GM18498 (cell line): Measurements from ENCODE around the gene THBS1.

Experiments used
- ATAC-seq: cut with Tn5 transposase; IDR thresholded peaks from one replicate; pipeline ENCODE4 v1.9.1; 2021; ENCODE audit warnings: mild to moderate bottlenecking, moderate library complexity; ENCODE audit not compliant: unreplicated experiment

THBS1 gene

DNA sequence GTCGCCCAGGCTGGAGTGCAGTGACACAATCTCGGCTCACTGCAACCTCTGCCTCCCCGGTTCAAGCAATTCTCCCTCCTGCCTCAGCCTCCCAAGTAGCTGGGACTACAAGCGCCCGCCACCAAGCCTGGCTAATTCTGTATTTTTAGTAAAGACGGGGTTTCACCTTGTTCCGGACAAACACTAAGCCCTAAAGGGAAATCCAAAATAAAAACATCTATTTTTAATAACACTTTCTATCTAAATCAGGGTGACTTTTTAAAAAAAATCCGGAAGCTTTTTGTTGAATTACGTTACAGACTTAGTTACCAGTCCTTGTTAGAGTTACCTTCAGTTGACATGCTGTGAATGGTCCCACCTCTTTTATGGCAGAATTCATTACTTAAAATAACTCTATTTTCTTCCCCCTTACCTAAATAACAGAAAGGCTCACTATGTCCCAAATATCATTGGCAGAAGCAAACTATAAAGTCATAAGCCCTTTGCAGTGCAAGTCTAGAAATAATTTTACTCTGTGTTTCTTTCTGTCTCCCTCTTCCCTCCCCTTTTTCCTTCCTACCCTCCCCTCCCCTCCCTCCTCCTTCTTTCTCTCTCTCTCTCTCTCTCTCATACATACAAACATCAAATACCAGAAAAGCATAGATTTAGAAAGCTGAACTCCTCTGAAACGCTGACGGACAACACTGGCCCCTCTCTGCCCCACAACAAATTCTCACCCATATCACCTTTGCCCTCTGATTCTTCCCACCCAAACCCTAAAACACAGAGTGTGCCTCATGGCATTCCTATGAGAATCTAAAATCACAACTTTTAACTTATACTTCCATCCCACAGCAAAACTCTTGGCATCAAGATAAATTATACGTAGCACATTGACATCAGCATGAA is 18.3 kb downstream of the THBS1 start:
- ATAC-seq, result no peak

DNA sequence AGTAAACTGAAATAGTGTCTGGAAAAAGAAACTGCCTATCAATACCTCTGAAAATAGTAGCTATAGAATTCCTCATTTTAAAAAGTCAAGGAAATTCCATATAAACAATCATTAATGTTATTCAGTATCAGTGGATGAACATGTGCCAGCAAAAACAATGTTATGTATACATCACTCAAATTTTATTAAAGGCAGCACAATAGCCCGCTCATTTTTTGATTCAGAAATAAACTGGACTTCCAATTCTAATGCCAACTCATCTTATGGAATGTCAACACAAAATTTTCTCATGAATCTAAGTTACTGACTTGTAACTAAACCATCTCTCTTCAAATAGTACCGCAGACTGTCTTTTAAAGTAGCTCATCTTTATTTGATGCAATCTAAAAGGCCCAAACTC is 19.0 kb downstream of the THBS1 start:
- no peak for ATAC-seq

DNA sequence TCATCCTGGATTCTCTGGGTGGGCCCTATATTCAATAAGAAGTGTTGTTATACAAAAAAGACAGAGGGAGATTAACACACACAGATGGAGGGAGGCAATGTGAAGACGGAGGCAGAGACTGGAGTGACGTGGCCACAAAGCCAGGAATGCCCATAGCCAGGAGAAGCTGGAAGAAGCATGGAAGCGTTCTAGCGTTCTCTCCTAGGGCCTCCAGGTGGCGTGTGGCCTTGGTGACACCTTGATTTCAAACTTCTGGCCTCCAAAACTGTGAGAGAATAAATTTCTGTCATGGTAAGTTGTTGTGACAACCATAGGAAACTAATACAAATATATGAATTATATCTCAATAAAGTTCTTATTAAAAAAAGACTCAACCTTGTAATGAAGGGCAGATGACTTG is 21.3 kb downstream of the THBS1 start:
- no peak for ATAC-seq

GRCh38 chr15:39605146-39605545 is 24.3 kb downstream of the THBS1 start:
- no peak for ATAC-seq

GRCh38 chr15:39608185-39609139 is 27.6 kb downstream of the THBS1 start:
- no peak for ATAC-seq

DNA sequence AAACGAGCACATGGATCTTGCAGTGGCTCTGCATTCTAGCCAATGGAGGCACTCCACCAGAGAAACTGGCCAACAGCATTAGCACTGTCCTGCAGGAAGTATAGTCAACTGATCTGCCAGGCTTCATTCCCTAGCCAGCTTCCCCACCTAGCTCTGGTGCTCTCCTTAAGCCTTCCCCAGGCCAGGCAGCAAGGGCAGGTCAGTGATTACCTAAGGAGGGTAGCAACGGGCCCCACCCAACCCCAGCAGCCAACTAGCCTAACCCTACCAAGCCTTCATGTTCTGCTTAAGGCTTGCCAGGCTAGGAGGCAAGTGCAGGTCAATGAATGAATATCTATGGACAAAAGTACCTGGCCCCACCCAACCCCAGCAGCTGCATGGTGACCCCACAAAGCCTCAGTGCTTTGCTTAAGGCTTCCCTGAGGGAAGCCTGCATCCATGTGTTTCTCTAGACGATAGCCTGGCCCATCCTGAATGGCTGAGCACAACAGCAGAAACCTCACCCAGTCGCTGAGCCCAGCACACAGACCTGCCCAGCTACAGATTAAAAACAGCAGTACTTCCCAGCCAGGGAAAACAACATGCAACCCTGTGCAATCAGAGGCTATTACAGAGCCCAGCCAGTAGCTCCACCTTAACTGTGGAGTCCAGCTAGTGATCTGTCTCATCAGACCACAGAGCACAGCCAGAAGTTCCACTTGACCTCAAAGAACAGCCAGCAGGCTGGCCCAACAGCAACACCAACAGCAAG is 28.5 kb downstream of the THBS1 start:
- ATAC-seq, result no peak

DNA sequence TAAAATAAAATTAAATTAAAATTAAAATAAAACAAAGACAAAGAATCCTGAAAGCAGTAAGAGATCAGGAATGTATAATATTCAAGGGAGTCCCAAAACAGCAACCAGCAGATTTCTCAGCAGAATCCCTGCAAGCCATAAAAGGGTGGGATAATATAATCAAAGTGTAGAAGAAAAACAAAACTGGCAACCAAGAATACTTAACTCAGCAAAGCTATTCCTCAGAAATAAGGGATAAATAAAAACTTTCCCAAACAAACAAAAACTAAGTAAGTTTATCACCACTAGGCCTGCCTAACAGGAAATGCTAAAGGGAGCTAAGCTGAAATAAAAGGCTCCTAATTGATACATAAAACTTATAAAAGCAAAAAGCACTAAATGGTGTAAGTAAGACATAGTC is 29.8 kb downstream of the THBS1 start:
- no peak for ATAC-seq

GRCh38 chr15:39613271-39613670 is 32.4 kb downstream of the THBS1 start:
- no peak for ATAC-seq

- no peak for ATAC-seq
These were observed 33.0 kb downstream of the THBS1 start for GRCh38 chr15:39613861-39614260.

- ATAC-seq, result no peak
These were observed 36.0 kb downstream of the THBS1 start for GRCh38 chr15:39616731-39617455.

- no peak for ATAC-seq
These were observed 37.4 kb downstream of the THBS1 start for GRCh38 chr15:39618063-39618823.

GRCh38 chr15:39621210-39621609 is 40.3 kb downstream of the THBS1 start:
- ATAC-seq, result no peak

- no peak for ATAC-seq
These were observed 41.1 kb downstream of the THBS1 start for GRCh38 chr15:39621976-39622375.

DNA sequence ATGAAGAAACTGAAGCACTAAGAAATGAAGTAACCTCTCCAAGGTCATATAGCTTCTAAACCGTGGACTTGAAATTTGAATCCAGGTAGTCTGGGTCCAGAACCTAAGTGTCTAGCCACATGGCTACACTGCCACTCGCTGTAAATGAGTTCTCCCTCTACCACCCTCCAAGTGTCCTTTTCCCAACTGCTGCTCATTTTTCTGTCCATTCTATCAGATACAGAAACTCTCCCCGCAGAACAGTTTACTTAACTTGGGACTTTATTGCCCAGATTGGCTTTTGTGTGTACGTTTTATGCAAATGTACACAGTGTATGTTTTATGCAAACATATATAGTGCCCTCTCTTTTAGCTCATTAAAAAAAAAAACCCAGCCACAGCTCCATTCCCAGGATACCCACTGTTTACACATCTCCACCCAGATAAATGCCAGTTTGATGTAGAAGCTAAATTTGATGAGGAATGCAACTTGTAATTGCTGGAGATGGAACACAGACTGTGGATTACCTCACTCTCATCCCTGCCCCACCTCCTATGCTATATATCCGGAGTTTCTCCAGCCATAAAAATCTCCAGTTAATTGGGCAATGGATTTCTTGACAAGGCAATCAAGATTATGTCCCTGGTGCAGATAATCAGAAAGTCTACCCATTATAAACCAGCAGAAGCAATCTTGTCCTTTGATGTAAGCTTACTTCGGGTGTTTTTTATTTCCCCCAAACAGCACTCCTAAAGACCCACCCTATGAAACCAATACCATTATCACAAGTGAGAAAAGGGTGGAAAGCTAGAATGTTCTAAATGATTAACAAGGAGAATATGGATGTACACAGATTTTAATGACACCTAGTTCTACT is 42.0 kb downstream of the THBS1 start:
- peak; percentile 3 for ATAC-seq

- ATAC-seq, result peak; percentile 90
These were observed 42.7 kb downstream of the THBS1 start for GRCh38 chr15:39623529-39623931.

- peak; percentile 33 for ATAC-seq
These were observed 43.9 kb downstream of the THBS1 start for GRCh38 chr15:39624806-39625205.

- no peak for ATAC-seq
These were observed 44.6 kb downstream of the THBS1 start for GRCh38 chr15:39625451-39625850.

- ATAC-seq, result no peak
These were observed 45.0 kb downstream of the THBS1 start for GRCh38 chr15:39625856-39626255.
